GM12865 (cell line): ENCODE data around the gene ALDH3B1.

ENCODE experiments used
- DNase-seq: peaks from one replicate; pipeline ENCODE4 v3.0.0; 2010; ENCODE audit warnings: low read depth
- H3K4me3 ChIP-seq: 2 replicates; pipeline ENCODE4 v1.5.1; 2011; ENCODE audit warnings: mild to moderate bottlenecking, low read depth, low read length, control low read depth
- CTCF ChIP-seq: IDR thresholded peaks from 2 replicates; pipeline ENCODE4 v1.5.1; 2011; ENCODE audit warnings: low read length, control low read depth, low read depth, inconsistent platforms; ENCODE audit not compliant: insufficient read depth; ENCODE audit errors: missing control alignments

The ALDH3B1 gene

GRCh38 chr11:67999201-67999629 lies 10.9 kb upstream of the ALDH3B1 start:
- H3K4me3 ChIP-seq: no peak overlapping the region
- peak; percentile 0 for DNase-seq
- no peak for TF ChIP-seq CTCF

DNA sequence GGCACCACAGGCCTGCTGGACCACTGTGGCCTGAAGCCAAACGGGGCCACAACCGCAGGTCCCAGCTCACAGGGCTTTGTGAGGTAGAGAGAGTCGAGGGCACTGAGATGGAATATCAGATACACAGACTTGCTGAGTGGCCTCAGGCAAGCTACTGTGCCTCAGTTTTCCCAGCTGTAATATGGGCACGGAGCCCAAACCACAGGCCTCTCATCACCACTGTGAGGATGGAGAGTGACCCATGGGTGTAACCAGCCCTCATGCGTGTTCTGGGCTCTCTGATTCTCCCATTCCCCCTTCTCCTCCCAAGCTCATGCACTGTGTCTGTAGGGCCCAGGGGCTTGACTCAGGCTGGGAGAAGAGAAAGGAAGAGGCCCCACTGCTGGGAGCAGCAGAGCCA lies 10.4 kb upstream of the ALDH3B1 start:
- peak; percentile 0 for DNase-seq
- TF ChIP-seq CTCF: no peak
- no peak overlapping the region for H3K4me3 ChIP-seq

- TF ChIP-seq CTCF: no peak
- DNase-seq: peak; percentile 74
- H3K4me3 ChIP-seq: peak overlapping the region; percentile 52
These were observed 7.6 kb upstream of the ALDH3B1 start for GRCh38 chr11:68002575-68002937.

DNA sequence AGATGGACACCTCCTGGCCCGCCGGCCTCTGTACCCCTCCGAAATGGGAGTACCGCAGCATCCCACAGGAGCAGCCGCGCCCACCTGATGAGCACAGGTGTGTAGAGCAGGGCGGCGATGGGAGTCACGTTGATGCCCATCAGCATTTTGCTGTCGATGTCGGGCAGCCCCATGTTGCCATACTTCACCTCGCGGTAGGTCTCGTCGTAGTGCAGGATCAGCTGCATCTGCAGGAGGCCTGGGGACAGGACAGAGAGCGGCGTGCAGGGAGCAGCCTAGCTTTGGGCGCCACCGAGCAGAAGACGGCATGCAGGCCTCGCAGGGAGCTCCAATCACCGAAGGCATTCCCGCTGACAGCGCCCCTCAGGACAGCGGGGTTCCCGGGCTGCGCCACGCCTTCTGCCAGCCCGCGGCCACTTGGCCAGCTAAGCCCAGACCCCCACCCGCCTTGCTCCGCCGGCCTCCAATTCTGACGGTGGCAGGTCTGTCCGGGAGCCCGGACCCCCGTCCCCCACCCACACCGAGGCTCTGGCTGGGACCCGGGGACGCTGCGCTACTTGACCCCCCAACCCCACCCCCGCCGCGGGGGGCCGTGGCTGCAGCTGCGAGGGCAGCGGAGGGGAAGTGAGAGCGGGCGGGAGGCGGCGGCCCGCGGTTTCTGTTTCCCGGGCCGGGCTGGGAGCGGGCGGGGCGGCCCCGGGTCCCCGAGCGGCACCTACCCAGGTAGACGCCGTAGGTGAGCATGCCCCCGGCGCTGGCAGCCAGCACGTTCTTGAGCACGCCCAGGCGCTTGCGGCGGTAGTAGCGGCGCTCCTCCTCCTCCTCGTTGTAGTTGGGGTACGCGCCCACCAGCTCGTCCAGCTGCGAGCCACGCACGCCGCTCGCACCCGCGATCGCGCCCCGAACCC lies 6.9 kb upstream of the ALDH3B1 start:
- DNase-seq: peak; percentile 67
- H3K4me3 ChIP-seq: peak overlapping the region; percentile 52
- TF ChIP-seq CTCF: no peak

DNA sequence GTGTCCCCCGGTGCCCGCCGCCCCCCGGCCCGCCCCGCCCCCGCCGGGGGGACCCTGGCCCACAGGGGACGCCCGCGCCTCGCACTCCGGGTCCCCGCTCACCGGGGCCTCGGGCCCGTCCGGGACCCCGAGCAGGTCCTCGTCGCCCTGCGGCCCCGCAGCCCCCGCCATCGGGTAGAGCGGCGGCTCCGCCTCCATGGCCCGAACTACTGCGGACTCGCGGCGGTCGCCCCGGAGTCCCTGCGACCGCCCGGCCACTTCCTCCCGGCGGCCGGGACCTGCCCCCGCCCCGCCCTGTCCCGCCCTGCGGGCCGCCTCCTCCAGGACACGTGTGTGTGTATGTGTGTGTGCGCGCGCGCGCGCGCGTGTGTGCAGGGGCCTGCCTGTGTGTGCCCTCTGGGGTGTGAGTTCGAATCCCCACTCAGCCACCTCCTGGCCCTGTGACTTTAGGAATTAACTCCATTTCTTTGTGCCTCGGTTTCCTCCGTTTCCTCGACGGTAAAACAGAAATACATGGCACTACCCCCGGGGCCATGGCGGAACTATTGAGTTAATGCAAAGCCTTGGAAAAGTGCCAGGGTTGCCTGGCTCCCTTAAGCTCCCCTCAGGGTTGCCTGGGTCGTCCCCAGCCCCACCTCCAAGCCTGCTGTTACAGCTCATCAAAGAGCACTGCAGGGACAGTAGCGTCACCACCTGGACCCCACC lies 6.1 kb upstream of the ALDH3B1 start, which contains the start of gene UNC93B1:
TSS of gene UNC93B1 (minus strand) at position 252 of the 705 bp plus-strand sequence. CDS start at position 198, 54 bp downstream.
- TF ChIP-seq CTCF: no peak
- H3K4me3 ChIP-seq: peak within 1 kb of the TSS; percentile 52
- peak; percentile 96 for DNase-seq

DNA sequence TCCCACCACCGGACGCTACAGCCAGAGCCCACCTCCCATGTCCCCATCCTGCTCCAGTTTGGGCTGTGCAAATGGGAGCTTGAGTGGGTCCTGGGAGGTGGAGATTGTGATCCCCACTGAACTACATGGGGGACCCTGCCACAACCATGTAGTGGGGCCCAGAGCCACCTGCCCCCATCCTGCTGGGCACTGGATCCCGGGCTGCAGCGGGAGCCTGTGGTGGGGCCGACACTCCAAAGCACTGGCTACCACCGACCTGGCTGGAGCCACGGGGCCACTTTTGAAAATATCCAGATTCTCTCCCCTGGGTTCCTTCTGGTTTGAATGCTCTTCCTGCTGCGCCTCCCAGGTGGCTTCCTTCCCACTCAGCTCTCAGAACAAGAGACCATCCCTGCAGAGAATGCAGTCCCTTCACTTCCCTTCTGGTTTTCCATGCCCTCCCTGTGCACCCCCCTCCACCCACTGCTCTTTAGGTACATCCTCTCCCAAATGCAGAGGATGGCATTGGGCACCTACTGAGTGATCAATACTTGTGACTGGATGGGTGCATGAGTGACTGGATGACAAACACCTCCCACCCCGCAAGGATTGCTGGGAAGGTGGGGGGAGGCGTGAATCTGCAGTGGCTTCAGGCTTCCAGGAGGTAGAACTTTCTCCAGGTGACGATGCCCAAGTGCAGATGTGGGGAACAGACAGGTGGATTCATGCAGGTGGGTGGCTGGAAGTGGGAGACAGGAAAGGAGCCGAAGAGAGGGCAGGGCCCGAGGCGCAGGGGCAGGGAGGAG lies 5.4 kb upstream of the ALDH3B1 start:
- no peak for TF ChIP-seq CTCF
- H3K4me3 ChIP-seq: peak overlapping the region; percentile 52

More for the DNA sequence above, 5.4 kb upstream of the ALDH3B1 start:
- DNase-seq: no peak
